GM19193 (cell line): ENCODE measurements around the gene ST7.

Experiments
- POLR2A ChIP-seq: IDR thresholded peaks from 4 replicates; pipeline ENCODE4 v1.6.1; 2011; ENCODE audit not compliant: insufficient read depth, insufficient read length; ENCODE audit errors: extremely low read depth

Gene ST7

GRCh38 chr7:117048882-117049281 is 95.6 kb downstream of the ST7 start:
- TF ChIP-seq POLR2A, result no peak

DNA sequence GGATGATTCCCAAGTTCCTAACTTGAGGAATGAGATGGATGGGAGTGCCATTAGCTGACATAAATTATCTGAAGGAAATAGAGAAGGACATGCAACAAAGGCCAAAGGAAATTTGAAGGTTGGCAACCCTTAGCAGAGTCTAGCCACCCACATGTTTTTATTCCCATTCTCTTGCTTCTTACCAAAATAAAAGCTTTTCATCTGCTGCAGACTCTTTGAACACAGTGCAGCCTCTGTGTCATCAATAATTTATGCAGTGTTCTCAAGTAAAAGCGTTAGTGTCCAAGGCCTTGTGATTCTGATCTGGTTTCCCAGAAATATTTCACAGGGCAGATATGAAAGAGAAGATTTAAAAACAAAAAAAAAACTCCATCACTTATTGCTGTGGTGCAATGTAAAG is 98.5 kb downstream of the ST7 start:
- no peak for TF ChIP-seq POLR2A

DNA sequence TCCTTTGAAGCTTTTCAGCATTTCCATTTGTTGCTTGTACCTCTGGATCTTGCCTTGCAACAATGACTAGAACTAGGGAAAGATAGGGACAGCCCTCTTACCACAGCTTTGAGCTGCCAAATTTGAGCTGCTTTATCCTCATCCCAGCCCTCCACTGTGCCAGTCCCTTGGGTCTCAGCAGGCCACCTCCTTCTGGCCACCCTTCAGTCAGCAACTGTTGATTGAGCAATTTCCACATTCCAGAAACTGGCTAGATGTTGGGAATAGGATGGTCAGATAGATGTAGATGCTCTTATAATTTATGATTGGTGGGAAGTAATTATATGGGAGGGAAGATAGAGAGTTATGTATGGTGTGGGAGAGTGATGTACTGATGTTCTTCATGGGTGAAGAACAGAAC is 100.1 kb downstream of the ST7 start:
- TF ChIP-seq POLR2A, result no peak

DNA sequence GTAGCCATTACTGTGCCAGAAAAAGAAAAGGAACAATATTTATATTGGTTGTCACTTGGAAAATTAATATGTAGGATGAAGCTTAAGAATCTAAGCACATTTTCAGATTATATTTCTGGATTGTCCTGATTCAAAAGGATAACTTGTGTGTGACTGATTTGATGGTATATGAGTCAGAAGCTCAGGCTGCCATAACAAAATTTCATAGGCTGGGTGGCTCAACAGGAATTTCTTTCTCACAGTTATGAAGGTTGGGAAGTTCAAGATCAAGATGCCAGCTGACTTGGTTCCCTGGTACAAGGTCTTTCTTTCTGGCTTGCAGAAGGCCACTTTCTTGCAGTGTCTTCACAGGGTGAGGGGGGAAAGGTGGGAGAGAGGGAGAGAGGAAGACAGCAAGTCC is 108.5 kb downstream of the ST7 start:
- no peak for TF ChIP-seq POLR2A

DNA sequence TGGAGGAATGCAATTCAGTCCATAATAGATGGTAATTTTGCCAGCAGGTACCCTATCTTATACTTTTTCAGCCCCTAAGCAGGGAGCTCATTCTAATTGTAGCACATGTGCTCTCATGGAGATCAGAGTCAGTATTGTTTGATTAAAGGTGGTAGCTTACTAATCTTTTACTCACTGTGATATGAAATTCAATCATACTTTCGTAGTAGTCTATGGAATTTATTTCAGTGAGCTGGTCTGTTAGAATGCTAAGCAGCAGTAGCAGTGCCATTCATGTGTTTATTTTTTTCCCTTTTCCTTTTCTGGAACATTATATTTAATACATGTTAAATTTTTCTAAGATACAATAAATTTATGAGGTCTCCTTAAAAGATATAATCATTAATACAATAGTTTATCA is 109.0 kb downstream of the ST7 start:
- TF ChIP-seq POLR2A, result no peak

- TF ChIP-seq POLR2A, result no peak
Measured at GRCh38 chr7:117064688-117065087, 111.4 kb downstream of the ST7 start.

DNA sequence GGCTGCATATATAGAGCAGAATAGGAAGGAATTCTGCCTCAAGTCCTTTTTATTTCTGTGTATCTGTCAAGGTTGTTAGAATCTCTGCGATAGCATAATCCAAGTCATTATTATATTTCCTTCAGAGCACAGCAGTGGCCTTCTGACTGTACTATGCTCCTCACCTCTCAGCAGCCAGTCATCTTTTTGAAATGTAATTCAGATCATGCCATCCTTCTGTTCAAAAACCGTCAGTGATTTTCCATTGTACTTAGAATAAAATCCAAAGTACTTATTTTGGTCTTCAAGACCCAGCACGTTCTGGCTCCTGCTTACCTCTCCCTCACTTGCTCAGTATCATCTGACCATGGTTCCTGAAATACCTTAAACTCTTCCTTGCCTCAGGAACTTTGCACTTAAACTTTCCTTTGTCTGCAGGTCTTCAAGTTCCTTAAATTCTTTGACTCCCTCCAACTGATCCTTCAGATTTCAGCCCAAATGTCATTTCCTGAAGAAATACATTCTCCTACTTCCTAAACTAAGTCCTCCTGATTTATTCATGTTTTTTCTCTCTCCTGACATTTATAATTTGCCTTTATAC is 112.4 kb downstream of the ST7 start:
- no peak for TF ChIP-seq POLR2A

DNA sequence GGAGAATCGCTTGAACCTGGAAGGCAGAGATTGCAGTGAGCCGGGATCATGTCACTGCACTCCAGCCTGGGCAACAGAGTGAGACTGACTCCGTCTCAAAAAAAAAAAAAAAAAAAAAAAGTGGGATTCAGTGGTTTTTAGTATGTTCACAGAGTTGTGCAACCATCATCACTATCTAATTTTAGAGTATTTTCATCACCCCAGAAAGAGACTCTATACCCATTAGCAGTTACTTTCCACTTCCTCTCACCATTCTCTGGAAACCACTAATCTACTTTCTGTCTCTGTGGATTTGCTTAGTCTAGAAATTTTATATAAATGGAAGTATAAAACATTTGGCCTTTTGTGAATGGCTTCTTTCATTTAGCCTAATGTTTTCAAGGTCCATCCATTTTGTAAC is 113.4 kb downstream of the ST7 start:
- no peak for TF ChIP-seq POLR2A

DNA sequence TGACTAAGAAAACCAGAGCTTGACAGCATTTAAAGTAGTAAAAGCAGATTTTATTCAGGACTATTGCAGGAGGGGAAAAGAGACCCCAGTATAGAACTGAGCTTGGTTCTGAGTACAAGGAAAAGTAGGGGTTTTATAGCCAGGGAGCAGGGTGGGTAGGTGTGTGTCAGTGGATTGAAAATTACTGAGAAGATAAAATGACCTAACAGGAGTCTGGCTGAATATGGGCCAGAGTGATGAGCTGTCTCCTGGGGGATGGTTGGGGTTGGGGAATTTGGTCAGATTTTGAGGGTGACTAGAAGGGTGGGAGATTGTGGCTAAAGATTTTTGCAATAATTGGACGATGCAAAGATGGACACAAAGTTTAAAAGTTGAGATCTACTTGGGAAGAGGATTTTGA is 114.0 kb downstream of the ST7 start:
- no peak for TF ChIP-seq POLR2A

GRCh38 chr7:117068511-117069145 is 115.3 kb downstream of the ST7 start:
- TF ChIP-seq POLR2A, result no peak

DNA sequence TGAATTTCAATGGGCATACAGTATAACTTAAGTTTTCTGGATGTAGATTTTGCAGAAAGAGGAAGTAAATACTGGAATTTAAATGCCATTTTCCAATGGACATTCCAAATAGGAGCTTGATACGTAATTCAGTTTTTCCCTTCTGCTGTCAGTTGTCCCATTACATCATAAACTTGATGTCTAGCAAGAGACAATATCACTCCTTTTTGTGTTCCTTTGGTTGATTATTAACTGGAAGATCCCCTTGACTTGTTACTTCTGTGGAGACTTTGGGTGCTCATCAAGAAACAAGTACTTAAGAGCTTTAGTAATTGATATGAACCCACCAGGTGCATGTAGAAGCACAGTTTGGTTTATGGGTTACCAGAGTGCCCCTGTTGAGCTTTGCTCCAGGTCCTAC is 116.1 kb downstream of the ST7 start:
- no peak for TF ChIP-seq POLR2A

GRCh38 chr7:117071551-117071950 is 118.2 kb downstream of the ST7 start:
- TF ChIP-seq POLR2A, result no peak

DNA sequence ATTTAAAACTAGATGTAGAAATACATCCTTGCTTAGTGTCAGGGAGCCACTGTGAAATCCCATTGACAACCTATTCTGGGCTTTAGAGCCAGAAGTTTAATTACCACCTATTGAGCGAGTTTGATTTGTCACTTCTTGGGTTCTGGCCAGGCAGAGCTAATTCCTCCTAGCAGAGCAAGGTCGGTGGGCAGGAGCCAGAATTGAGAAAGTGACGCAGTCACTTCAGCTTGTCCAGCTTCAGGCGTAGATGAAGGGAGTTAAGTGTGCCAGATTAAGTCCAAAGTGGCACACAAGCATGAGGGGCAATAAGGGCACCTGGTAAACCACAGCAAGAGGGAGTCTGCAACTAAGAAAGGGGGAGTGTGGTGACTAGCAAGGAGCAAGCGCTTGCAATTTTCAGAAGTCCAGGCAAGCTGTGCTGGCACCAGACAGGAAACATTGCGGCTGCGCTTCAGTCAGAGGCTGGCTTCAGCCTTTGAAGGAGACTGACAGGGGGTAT is 119.4 kb downstream of the ST7 start:
- no peak for TF ChIP-seq POLR2A

GRCh38 chr7:117074378-117074777 is 121.1 kb downstream of the ST7 start:
- no peak for TF ChIP-seq POLR2A

DNA sequence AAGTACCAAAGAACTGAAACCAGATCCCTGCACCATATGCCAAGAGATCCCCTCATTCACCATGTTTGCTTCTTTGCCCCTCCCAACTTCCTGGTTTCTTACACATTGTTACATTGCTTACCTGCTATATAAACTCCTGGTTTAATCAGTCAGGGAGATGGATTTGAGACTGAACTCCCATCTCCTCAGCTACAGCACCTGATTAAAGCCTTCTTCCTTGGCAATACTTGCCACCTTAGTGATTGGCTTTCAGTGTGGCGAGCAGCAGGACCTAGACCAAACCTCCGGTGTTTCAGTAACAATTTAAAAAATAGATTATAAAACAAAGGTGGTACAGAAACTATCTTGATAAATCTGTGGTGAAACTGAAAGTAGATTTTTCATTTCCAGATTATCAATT is 122.6 kb downstream of the ST7 start:
- TF ChIP-seq POLR2A, result no peak

DNA sequence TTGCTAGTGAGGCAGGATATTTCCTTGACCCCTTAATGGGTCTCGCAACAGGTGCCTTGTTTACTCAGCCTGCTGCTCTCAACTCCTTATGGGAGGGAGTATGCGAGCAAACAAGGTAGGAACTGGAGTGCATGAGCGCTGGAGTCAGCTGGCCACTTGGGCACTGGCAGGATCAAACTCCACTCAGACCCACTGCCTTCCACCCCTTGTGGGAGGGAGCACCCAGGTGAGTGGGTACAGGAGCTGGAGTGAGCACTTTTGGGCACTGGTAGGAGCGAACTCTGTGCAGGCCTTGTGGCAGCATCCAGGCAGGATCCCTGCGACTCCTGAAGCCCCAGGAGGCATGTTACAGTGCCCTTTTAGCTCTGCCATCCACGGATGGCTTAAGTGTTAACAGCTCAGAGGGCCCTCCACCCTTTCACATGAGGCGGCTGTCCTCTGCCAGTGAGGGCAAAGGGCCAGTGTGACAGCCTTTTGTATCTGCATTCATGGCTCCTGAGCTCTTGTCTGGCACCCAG is 123.2 kb downstream of the ST7 start:
- no peak for TF ChIP-seq POLR2A
